MM.1S (cell line): Measurements from ENCODE around the gene SF3A2.

Experiments used
- DNase-seq: peaks from one replicate; pipeline ENCODE4 v3.0.0-alpha.2; 2015
- H2AFZ ChIP-seq: fragments of 300-600 bp; sonication (generic); 2 replicates; pipeline ENCODE4 v1.6.0; 2016; ENCODE audit warnings: antibody characterized with exemption, low read length
- H3F3A ChIP-seq: fragments of 300-600 bp; sonication (generic); 2 replicates; pipeline ENCODE4 v1.6.1; 2016; ENCODE audit warnings: mild to moderate bottlenecking, antibody characterized with exemption, low read length, moderate library complexity, mixed read lengths; ENCODE audit not compliant: insufficient read depth
- H3K27ac ChIP-seq: fragments of 300-600 bp; sonication (generic); 2 replicates; pipeline ENCODE4 v1.5.1; 2016; ENCODE audit warnings: mild to moderate bottlenecking, low read length
- H3K27me3 ChIP-seq: fragments of 300-600 bp; sonication (generic); replicated peaks from 2 replicates; pipeline ENCODE4 v1.6.0; 2016; ENCODE audit warnings: low read length; ENCODE audit not compliant: insufficient read depth
- H3K36me3 ChIP-seq: fragments of 300-600 bp; sonication (generic); replicated peaks from 2 replicates; pipeline ENCODE4 v1.6.1; 2016; ENCODE audit warnings: mild to moderate bottlenecking, low read length, mixed read lengths; ENCODE audit not compliant: insufficient read depth
- H3K4me1 ChIP-seq: fragments of 300-600 bp; sonication (generic); 2 replicates; pipeline ENCODE4 v1.6.1; 2016; ENCODE audit warnings: low read length, mixed read lengths
- H3K4me2 ChIP-seq: fragments of 300-600 bp; sonication (generic); 2 replicates; pipeline ENCODE4 v1.6.0; 2016; ENCODE audit warnings: low read depth, low read length
- H3K4me3 ChIP-seq: fragments of 300-600 bp; sonication (generic); 2 replicates; pipeline ENCODE4 v1.5.1; 2016; ENCODE audit warnings: low read length, mixed read lengths
- H3K79me2 ChIP-seq: fragments of 300-600 bp; sonication (generic); 2 replicates; pipeline ENCODE4 v1.6.1; 2016; ENCODE audit warnings: mixed run types, low read length, mixed read lengths
- H3K9ac ChIP-seq: fragments of 300-600 bp; sonication (generic); 2 replicates; pipeline ENCODE4 v1.6.1; 2016; ENCODE audit warnings: low read length, mixed read lengths
- H3K9me2 ChIP-seq: fragments of 300-600 bp; sonication (generic); replicated peaks from 2 replicates; pipeline ENCODE4 v1.6.1; 2016; ENCODE audit warnings: mild to moderate bottlenecking, low read length, mixed read lengths; ENCODE audit not compliant: insufficient read depth
- H3K9me3 ChIP-seq: fragments of 300-600 bp; sonication (generic); replicated peaks from 2 replicates; pipeline ENCODE4 v1.6.1; 2016; ENCODE audit warnings: mild to moderate bottlenecking, low read length, mixed read lengths; ENCODE audit not compliant: insufficient read depth
- H4K20me1 ChIP-seq: fragments of 300-600 bp; sonication (generic); 2 replicates; pipeline ENCODE4 v1.6.1; 2016; ENCODE audit warnings: mild to moderate bottlenecking, low read length, moderate library complexity, mixed read lengths; ENCODE audit not compliant: insufficient read depth
- EZH2 ChIP-seq: fragments of 300-600 bp; sonication (generic); optimal IDR thresholded peaks from 2 replicates; pipeline ENCODE3; 2017; ENCODE audit warnings: low read depth, mild to moderate bottlenecking, antibody characterized with exemption, low read length, mixed read lengths
- EZH2phosphoT487 ChIP-seq: fragments of 300-600 bp; sonication (generic); IDR thresholded peaks from 2 replicates; pipeline ENCODE4 v1.6.1; 2018; ENCODE audit warnings: antibody characterized with exemption, low read length
- TF ChIP-seq, protein P1 (sequence below): fragments of 300-600 bp; sonication (generic); IDR thresholded peaks from 2 replicates; pipeline ENCODE4 v1.5.1; 2016; ENCODE audit warnings: antibody characterized with exemption, low read length, mixed read lengths

Gene SF3A2

DNA sequence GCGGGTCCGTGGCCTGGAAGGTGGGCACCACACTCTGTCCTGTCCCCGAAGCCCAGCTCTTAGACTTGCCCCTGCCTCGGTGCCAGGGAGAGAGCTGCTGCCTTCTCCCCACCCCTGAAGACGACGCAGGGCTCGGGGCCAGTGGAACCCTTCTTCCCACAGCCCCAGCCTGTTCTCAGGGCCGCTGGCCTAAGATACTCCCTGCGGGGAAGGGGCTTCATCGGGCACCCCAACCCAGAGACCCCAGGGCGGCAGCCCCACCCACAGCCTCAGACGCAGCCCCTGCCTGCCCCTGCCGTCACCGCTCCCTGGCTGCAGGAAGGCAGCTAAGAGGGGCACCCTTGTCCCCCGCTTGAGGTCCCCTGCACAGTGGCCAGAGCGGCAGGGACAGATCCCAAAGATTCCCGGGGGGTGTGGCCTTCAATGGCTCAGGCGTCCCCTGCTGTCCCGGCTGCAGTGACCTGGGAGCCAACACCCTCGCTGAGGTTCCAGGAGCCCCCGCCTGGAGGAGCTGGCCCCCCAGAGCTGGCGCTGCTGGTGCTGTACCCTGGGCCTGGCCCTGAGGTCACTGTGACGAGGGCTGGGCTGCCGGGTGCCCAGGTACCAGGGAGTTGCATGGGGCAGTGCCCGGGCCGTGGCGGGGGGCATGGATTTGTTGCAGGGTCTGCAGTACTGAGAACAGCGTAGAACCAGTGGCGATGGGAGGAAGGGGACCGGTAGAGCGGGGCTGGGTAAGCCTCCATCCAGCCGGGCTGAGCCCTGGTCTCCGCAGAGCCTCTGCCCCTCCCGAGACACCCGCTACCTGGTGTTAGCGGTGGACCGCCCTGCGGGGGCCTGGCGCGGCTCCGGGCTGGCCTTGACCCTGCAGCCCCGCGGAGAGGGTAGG, 13.5 kb downstream of the SF3A2 start:
- H3K9me3 ChIP-seq, result no peaks in the 10 kb centered on the region
- no peak overlapping the region for H3K4me3 ChIP-seq
- H3K36me3 ChIP-seq, result peaks cover 15% of the 10 kb centered on the region
- peaks cover 61% of the 10 kb centered on the region for H3K79me2 ChIP-seq
- no peaks in the 10 kb centered on the region for H3K27me3 ChIP-seq
- no peak for DNase-seq
- no peak overlapping the region for H2AFZ ChIP-seq
- H3F3A ChIP-seq, result peaks cover 24% of the 10 kb centered on the region
- H3K9me2 ChIP-seq, result no peaks in the 10 kb centered on the region
- no peaks in the 10 kb centered on the region; the same call in 1 of the 2 replicates for H4K20me1 ChIP-seq
- peaks cover 9% of the 10 kb centered on the region for H3K4me1 ChIP-seq
- no peak overlapping the region for H3K9ac ChIP-seq
- no peak overlapping the region for H3K27ac ChIP-seq
- no peak overlapping the region for H3K4me2 ChIP-seq
- no peak for TF ChIP-seq EZH2
- no peak for TF ChIP-seq EZH2phosphoT487
- TF ChIP-seq, protein P1, sequence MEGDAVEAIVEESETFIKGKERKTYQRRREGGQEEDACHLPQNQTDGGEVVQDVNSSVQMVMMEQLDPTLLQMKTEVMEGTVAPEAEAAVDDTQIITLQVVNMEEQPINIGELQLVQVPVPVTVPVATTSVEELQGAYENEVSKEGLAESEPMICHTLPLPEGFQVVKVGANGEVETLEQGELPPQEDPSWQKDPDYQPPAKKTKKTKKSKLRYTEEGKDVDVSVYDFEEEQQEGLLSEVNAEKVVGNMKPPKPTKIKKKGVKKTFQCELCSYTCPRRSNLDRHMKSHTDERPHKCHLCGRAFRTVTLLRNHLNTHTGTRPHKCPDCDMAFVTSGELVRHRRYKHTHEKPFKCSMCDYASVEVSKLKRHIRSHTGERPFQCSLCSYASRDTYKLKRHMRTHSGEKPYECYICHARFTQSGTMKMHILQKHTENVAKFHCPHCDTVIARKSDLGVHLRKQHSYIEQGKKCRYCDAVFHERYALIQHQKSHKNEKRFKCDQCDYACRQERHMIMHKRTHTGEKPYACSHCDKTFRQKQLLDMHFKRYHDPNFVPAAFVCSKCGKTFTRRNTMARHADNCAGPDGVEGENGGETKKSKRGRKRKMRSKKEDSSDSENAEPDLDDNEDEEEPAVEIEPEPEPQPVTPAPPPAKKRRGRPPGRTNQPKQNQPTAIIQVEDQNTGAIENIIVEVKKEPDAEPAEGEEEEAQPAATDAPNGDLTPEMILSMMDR, result no peak

DNA sequence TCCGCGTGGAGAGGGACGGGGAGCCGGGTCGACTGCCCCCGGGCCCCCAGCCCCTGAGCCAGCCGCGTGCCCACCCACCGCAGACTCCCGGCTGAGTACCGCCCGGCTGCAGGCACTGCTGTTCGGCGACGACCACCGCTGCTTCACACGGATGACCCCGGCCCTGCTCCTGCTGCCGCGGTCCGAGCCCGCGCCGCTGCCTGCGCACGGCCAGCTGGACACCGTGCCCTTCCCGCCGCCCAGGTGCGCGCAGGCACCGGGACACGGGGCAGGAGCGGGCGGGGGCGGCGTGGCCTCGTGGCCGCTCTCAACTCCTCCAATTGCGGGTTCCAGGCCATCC, 14.1 kb downstream of the SF3A2 start:
- H3K27me3 ChIP-seq, result no peaks in the 10 kb centered on the region
- no peaks in the 10 kb centered on the region for H3K9me3 ChIP-seq
- H2AFZ ChIP-seq, result no peak overlapping the region
- no peak overlapping the region for H3K27ac ChIP-seq
- peaks cover 29% of the 10 kb centered on the region for H3F3A ChIP-seq
- H3K79me2 ChIP-seq, result peaks cover 61% of the 10 kb centered on the region
- peaks cover 13% of the 10 kb centered on the region for H3K4me1 ChIP-seq
- H3K36me3 ChIP-seq, result 0 out of 2 replicates have a peak, but pooled peaks cover 9% of the 10 kb centered on the region
- no peak overlapping the region for H3K4me2 ChIP-seq
- no peaks in the 10 kb centered on the region for H3K9me2 ChIP-seq
- no peak for TF ChIP-seq EZH2
- TF ChIP-seq EZH2phosphoT487, result no peak
- TF ChIP-seq, protein P1, result no peak
- no peaks in the 10 kb centered on the region; the same call in 1 of the 2 replicates for H4K20me1 ChIP-seq
- DNase-seq, result no peak
- no peak overlapping the region for H3K4me3 ChIP-seq
- no peak overlapping the region for H3K9ac ChIP-seq

DNA sequence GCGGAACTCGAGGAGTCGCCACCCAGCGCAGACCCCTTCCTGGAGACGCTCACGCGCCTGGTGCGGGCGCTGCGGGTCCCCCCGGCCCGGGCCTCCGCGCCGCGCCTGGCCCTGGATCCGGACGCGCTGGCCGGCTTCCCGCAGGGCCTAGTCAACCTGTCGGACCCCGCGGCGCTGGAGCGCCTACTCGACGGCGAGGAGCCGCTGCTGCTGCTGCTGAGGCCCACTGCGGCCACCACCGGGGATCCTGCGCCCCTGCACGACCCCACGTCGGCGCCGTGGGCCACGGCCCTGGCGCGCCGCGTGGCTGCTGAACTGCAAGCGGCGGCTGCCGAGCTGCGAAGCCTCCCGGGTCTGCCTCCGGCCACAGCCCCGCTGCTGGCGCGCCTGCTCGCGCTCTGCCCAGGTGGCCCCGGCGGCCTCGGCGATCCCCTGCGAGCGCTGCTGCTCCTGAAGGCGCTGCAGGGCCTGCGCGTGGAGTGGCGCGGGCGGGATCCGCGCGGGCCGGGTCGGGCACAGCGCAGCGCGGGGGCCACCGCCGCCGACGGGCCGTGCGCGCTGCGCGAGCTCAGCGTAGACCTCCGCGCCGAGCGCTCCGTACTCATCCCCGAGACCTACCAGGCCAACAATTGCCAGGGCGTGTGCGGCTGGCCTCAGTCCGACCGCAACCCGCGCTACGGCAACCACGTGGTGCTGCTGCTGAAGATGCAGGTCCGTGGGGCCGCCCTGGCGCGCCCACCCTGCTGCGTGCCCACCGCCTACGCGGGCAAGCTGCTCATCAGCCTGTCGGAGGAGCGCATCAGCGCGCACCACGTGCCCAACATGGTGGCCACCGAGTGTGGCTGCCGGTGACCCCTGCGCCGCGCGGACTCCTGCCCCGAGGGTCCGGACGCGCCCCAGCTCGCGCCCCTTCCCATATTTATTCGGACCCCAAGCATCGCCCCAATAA, 14.8 kb downstream of the SF3A2 start:
- Histone ChIP-seq H4K20me1 (no peaks in the 10 kb centered on the region), H3K4me3 (no peak overlapping the region), H3K9me3 (no peaks in the 10 kb centered on the region), H3K4me2 (no peak overlapping the region), H3K9ac (no peak overlapping the region), H3K79me2 (peaks cover 60% of the 10 kb centered on the region), H3F3A (peaks cover 34% of the 10 kb centered on the region), H3K36me3 (0 out of 2 replicates have a peak, but pooled peaks cover 5% of the 10 kb centered on the region), H3K27me3 (no peaks in the 10 kb centered on the region), H3K9me2 (no peaks in the 10 kb centered on the region), H2AFZ (no peak overlapping the region), H3K4me1 (peaks cover 18% of the 10 kb centered on the region), H3K27ac (no peak overlapping the region)
- no peak for TF ChIP-seq EZH2
- TF ChIP-seq, protein P1, result no peak
- TF ChIP-seq EZH2phosphoT487, result no peak
- no peak for DNase-seq
